Psoas muscle (tissue), 8 donors: Measurements from ENCODE around the gene MYO5B. TPM values are rescaled to one million over a fixed set of nuclear protein-coding genes. Genes with fewer than 3 reads are reported as not detected.

Experiments
- ATAC-seq, 4 donors: fragments of 200-7000 bp; cut with Tn5 transposase; one replicate each; pipeline ENCODE4 v1.9.1; 2020; ENCODE audit warnings: moderate library complexity in 3 of 4, mild to moderate bottlenecking in 2 of 4
- DNase-seq, 2 donors: peaks; one replicate each; pipeline ENCODE4 v3.0.0-alpha.2; 2020
- H3K27ac ChIP-seq: fragments of 200-600 bp; one replicate; pipeline ENCODE4 v1.8.0; 2022
- H3K27me3 ChIP-seq, 3 donors: fragments of 200-600 bp in 1 of 3; one replicate each; pipeline versions ENCODE4 v1.6.1 to v1.8.0; 2013 to 2022; ENCODE audit warnings: low read length in 2 of 3, mild to moderate bottlenecking in 2 of 3, moderate library complexity in 1 of 3; ENCODE audit not compliant: insufficient read depth in 3 of 3
- H3K36me3 ChIP-seq, 2 donors: fragments of 200-600 bp in 1 of 2; one replicate each; pipeline versions ENCODE4 v1.6.1 to v1.8.0; 2013 to 2022; ENCODE audit warnings: low read depth in 1 of 2, mild to moderate bottlenecking in 1 of 2, moderate library complexity in 1 of 2; ENCODE audit not compliant: insufficient read depth in 1 of 2
- H3K4me1 ChIP-seq: fragments of 200-600 bp; one replicate; pipeline ENCODE4 v1.8.0; 2022
- H3K4me3 ChIP-seq: fragments of 200-600 bp; one replicate; pipeline ENCODE4 v1.8.0; 2022; ENCODE audit warnings: mild to moderate bottlenecking
- H3K9me3 ChIP-seq: fragments of 200-600 bp; one replicate; pipeline ENCODE4 v1.8.0; 2022
- WGBS, 3 donors: extraction: QIAGEN DNeasy Blood & Tissue Kit; methylation state at CpG; one replicate each; pipeline versions ENCODE4 v1.1.6 to v1.1.7; 2013; 5-methylcytosine and 5-hydroxymethylcytosine counted together
- intact Hi-C, 2 donors: fragments of 100-400 bp; cut with DNase I; formaldehyde crosslinking; loops; one replicate each; pipeline versions ENCODE4 v1.11.0 to v1.14.2; 2022
- polyA plus RNA-seq, 3 donors: library from polyadenylated mRNA; stranded (reverse); fragments of 200-250 nt; gene quantifications; one replicate each; pipeline ENCODE4 v1.2.3, GENCODE V29; 2013
- total RNA-seq, 4 donors: library from RNA; stranded (reverse); fragmentation: NEBNext Ultra II Directional in 2 of 4; extraction: Animal tissue kit (Norgen Biotek cat#: 25700) in 2 of 4; gene quantifications; one replicate each; pipeline versions ENCODE4 v1.2.1 to v1.2.4, GENCODE V29; 2021 to 2023
- TF ChIP-seq, protein P1 (sequence below): fragments of 200-600 bp; IDR thresholded peaks from one replicate; pipeline ENCODE4 v1.8.0; 2022; ENCODE audit warnings: antibody characterized with exemption
- donor health status: healthy with polysubstance abuse.
- donor health status: DM: no; HTN: no; CAD: no; lungs with moderate emphysema.
- donor health status: Bipolar disorder and iron deficiency.
- donor health status: healthy.
- donor health status: DM: yes; HTN: yes; CAD: no.
- donor health status: DM: no; HTN: no; CAD: no.
- donor health status: DM: no; HTN: no; CAD: no.
- donor health status: DM: yes; HTN: yes; CAD: no.

MYO5B gene
- total and polyA plus RNA-seq, 7 donors, result 0.10 to 1.2 (median 0.44) TPM

DNA sequence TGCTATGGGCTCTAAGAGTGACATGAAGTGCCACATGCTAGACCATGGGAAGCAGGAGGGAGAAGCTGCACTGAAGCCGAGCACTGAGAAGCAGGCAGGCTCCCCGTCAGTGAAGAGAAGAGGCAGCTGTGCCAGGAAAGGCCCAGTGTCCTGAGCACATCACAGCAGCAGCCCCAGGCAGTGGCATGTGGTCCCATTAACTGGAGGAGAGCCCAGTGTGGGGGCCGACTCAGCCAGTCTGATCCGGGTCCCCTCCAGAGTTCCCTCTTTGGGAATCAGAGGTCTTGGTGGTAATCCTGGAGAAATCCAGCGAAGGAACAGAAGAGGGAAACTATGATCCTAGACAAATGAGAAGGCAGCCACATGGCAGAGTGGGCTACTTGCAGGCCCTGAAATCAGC, 284.9 kb downstream of the MYO5B start:
- TF ChIP-seq, protein P1, sequence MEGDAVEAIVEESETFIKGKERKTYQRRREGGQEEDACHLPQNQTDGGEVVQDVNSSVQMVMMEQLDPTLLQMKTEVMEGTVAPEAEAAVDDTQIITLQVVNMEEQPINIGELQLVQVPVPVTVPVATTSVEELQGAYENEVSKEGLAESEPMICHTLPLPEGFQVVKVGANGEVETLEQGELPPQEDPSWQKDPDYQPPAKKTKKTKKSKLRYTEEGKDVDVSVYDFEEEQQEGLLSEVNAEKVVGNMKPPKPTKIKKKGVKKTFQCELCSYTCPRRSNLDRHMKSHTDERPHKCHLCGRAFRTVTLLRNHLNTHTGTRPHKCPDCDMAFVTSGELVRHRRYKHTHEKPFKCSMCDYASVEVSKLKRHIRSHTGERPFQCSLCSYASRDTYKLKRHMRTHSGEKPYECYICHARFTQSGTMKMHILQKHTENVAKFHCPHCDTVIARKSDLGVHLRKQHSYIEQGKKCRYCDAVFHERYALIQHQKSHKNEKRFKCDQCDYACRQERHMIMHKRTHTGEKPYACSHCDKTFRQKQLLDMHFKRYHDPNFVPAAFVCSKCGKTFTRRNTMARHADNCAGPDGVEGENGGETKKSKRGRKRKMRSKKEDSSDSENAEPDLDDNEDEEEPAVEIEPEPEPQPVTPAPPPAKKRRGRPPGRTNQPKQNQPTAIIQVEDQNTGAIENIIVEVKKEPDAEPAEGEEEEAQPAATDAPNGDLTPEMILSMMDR, result no peak
- WGBS, 3 donors, result 62 to 73% (median 72%) methylated on average over 5 of the region's 5 CpGs
- intact Hi-C loops, result no loop called here

DNA sequence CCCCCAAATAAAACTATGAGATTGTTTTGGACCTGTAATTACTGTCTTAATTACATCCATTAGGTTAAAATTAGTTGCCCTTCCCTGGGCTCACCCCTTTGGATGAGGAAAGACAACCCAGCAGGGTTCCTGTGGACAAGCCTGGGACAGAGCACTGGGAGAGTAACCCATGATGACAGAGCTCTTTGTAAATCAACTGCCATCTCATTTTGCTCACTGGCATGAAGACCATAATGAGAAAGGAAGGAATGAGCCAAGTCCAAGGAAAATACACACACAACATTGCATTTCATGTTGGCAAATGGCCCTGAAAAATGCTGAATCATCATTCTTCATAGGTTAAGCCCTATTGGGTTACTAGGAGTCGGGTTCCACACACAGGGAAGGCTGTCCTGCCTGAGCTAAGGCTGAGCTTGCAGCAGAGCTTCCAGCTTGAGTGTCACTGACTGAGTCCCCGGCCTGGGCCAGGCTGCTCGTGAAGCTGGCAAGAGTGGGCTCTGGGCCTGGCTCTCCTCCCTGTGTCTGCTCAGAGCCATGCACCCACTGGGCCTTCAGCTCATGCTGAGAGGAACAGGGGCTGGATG, 287.5 kb downstream of the MYO5B start:
- intact Hi-C loops, result no loop called here
- Histone ChIP-seq H3K9me3 (no peaks in the 10 kb centered on the region), H3K4me1 (peaks cover 5% of the 10 kb centered on the region), H3K27ac (no peak overlapping the region), H3K36me3 (no peaks in the 10 kb centered on the region), H3K4me3 (no peak overlapping the region), H3K27me3 (no peaks in the 10 kb centered on the region)
- WGBS, 3 donors, result 15 to 21% (median 17%) methylated on average over 3 of the region's 3 CpGs
- ATAC-seq (peak in 2 of 4 donors; percentile 68 to 76), DNase-seq (no peak)
- TF ChIP-seq, protein P1, result no peak

More for the DNA sequence above, 284.9 kb downstream of the MYO5B start:
- no peaks in the 10 kb centered on the region for H3K9me3 ChIP-seq
- H3K4me1 ChIP-seq, result peaks cover 5% of the 10 kb centered on the region
- ATAC-seq (no peak), DNase-seq (no peak)
- no peak overlapping the region for H3K27ac ChIP-seq
- no peaks in the 10 kb centered on the region for H3K27me3 ChIP-seq
- H3K4me3 ChIP-seq, result no peak overlapping the region
- H3K36me3 ChIP-seq, result no peaks in the 10 kb centered on the region

DNA sequence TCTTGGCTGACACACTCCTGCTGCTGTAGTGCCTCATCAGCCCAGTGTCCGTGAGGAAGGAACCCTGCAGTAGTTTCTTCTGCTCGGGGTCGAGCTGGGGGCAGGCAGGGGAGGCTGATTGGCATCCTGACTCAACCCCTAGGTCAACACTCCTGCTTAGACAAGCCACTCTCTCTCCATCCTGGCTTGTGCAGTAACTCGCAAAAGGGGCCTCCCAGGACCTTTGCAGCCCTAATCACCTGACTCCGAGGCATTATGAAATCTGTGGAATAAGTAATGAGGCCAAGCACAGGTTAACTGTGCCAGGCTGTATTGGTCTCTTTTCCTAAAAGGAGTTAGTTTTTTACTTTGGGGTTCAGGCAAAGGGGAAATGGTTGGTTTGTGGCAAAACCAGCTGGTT, 289.2 kb downstream of the MYO5B start:
- intact Hi-C loops, result no loop called here
- Histone ChIP-seq H3K27ac (no peak overlapping the region), H3K4me1 (peaks cover 5% of the 10 kb centered on the region), H3K27me3 (no peaks in the 10 kb centered on the region), H3K4me3 (no peak overlapping the region), H3K9me3 (no peaks in the 10 kb centered on the region), H3K36me3 (no peaks in the 10 kb centered on the region)
- TF ChIP-seq, protein P1, result no peak
- WGBS, 3 donors, result 48 to 66% (median 54%) methylated on average over 5 of the region's 5 CpGs
- DNase-seq (no peak), ATAC-seq (no peak)

GRCh38 chr18:49904871-49905555, 289.9 kb downstream of the MYO5B start:
- intact Hi-C loops, result no loop called here
- H3K36me3 ChIP-seq, result no peaks in the 10 kb centered on the region
- no peak overlapping the region for H3K4me3 ChIP-seq
- TF ChIP-seq, protein P1, result no peak
- WGBS, 3 donors, result 67 to 71% (median 70%) methylated on average over 4 of the region's 4 CpGs
- H3K27ac ChIP-seq, result no peak overlapping the region
- no peaks in the 10 kb centered on the region for H3K9me3 ChIP-seq
- DNase-seq (no peak), ATAC-seq (no peak)
- no peaks in the 10 kb centered on the region for H3K27me3 ChIP-seq
- H3K4me1 ChIP-seq, result peaks cover 5% of the 10 kb centered on the region
